ENCODE data around the gene TMEM108.

DNA sequence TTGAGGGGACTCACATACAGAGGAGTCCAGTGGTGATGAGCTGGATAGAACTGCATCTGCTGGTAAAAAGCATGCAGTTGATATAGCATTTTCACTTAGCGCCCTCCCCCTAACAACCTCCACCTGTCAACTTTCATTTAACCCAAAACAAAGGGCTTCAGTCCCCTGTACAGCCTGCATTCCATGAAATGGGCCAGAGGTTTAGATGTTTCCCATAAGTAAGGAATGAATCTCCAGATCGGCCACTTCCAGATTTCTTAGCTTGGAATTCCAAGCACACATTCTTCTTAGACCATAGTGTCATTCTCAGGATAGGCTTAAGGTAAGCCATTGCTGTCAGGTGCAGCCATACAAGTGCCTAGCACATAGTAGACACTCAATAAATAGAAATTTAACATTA is 328.7 kb downstream of the TMEM108 start:
- TF ChIP-seq CTCF (IDR thresholded peaks at IDR 0.05) (no peak), POLR2A (IDR thresholded peaks at IDR 0.05) (no peak)
